NT2/D1 (cell line): ENCODE data around the gene SETD1B.

ENCODE experiments used
- SUZ12 ChIP-seq: IDR thresholded peaks from 2 replicates; pipeline ENCODE4 v1.6.1; 2011; ENCODE audit not compliant: insufficient read length, insufficient read depth; ENCODE audit errors: extremely low read depth
- ZNF274 ChIP-seq: IDR thresholded peaks from 2 replicates; pipeline ENCODE4 v1.6.1; 2011; ENCODE audit warnings: mild to moderate bottlenecking, low read depth, low read length

DNA sequence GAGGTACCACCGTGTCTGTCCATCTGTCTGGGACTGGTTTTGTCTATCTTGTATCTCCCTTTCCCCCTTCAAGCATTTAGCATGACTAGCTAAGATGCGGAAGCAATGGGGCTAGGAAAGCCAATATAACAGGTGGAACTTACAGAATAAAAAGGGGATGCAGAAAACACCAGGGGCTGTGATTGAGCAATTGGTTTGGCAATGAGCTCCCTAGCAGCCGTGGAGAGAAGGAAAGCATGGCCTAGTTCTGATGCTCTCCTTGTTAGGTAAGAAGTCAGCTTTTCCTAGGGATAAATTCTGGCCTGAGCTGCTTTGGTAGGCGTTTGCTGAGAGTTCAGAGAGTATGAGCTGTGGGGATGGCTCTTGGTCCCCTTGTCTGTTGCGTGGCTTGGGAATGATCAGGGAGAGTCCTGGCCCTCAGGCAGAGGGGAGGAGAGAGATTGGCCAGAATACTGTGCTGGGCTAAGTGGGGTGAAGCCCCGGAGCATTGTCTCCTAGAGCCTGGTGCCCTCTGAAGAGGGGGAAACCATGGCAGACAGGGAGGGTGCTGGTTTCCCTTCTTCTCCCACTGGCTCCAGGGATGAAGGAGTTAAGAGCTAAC lies 7.1 kb downstream of the SETD1B start:
- no peak for TF ChIP-seq ZNF274
- TF ChIP-seq SUZ12, result no peak
